Activated CD4-positive, CD25-positive, alpha-beta regulatory T cell treated with anti-CD3 and anti-CD28 coated beads, Interleukin-2, amount 50 U/mL, for 72 hours (primary cell): ENCODE data around the gene WNK2.

ENCODE experiments used
- DNase-seq: peaks from one replicate; pipeline ENCODE4 v3.0.0; 2021

WNK2 gene

DNA sequence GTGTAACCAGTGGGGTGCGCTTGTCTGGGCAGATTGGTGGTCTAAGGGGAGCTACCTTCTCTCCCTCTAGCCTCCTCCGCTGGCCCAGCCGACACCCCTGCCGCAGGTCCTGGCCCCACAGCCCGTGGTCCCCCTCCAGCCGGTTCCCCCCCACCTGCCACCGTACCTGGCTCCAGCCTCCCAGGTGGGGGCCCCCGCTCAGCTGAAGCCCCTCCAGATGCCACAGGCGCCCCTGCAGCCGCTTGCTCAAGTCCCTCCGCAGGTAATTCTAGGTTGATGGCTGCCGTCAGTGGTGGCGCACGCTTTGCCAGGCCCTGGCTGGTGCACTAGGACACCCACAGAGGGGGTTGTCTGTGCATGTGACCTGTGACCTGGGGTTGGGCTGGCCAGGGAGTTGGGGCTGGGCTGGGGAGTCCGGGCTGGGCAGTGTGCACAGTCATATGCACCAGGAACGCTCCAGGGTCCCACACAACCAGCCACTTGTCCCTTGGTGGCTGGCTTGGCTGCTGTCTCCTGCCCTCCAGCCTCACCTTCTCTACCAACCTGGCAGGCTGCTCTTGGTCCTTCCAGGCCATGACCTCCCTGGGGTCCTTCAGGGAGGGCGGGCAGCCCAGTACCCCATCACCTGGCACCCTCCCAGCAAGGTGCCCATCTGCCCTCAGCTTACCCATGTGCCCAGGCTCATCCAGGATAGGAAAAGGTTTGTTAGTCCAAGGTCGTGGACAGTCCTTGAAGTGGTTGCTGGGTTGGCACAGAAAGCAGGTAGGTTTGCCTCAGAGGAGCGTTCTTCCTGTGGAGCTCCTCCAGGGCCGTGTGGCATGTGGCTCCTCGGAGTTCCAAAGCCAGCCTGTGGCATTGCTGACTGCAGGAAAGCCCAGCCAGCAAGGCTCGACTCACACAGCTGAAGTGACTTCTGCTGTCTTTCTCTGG, 73.2 kb downstream of the WNK2 start:
- peak; percentile 17 for DNase-seq

DNA sequence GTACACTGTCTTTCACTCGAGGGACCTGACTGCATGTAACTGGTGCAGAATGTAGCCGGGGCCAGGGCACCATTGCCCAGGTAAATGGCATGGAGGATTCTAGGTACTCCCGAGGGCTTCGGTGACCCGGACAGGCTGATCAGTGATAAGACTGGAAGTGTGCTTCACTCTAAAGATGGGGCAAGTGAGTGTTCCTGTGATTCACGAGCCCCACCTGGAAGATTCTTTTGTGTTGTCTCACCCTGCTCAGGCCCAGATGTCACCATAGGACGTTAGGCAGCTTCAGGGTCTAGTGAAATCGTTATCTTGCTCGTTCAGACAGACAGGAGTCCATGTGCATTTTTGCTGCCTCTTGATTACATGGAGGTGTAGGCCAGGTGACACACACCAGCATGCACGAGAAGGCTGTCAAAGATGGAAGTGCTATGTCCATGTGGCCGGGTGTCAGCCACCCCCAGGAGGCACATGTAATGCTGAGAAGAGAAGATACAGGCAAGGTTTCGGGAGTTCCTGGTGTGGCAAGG, 73.9 kb downstream of the WNK2 start:
- peak; percentile 5 for DNase-seq

DNA sequence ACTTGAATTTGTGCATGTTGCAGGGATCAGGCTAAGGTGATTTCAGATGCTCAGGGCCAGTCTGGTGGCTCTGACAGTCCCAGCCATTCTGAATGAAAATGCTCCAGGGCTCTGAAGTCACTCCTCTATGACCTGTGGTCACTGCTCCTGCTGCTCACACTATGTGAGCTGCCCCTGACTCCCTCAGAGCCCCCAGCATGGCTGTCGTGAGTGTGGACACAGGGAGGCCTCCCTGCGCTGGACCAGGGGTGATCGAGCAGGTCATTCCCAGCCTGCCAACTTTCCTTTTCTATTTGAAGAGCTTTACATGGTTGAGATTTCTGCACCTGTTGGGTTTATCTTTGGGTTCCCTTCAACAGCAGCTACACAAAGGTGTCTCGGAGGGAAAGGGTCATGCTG, 74.5 kb downstream of the WNK2 start:
- DNase-seq = peak; percentile 23

DNA sequence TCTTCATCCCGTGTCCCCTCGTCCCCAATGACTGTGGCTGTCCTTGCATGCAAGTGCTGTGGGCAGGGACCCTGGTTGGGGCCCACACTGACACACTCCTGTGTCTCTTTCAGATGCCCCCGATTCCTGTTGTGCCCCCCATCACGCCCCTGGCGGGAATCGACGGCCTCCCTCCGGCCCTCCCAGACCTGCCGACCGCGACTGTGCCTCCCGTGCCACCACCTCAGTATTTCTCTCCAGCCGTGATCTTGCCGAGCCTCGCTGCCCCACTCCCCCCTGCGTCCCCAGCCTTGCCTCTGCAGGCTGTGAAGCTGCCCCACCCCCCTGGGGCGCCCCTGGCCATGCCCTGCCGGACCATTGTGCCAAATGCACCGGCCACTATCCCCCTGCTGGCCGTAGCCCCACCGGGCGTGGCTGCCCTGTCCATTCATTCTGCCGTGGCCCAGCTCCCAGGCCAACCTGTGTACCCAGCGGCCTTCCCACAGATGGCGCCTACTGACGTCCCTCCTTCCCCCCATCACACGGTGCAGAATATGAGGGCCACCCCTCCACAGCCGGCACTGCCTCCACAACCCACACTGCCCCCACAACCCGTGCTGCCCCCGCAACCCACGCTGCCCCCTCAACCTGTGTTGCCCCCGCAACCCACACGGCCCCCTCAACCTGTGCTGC, 75.0 kb downstream of the WNK2 start:
- peak; percentile 22 for DNase-seq

DNA sequence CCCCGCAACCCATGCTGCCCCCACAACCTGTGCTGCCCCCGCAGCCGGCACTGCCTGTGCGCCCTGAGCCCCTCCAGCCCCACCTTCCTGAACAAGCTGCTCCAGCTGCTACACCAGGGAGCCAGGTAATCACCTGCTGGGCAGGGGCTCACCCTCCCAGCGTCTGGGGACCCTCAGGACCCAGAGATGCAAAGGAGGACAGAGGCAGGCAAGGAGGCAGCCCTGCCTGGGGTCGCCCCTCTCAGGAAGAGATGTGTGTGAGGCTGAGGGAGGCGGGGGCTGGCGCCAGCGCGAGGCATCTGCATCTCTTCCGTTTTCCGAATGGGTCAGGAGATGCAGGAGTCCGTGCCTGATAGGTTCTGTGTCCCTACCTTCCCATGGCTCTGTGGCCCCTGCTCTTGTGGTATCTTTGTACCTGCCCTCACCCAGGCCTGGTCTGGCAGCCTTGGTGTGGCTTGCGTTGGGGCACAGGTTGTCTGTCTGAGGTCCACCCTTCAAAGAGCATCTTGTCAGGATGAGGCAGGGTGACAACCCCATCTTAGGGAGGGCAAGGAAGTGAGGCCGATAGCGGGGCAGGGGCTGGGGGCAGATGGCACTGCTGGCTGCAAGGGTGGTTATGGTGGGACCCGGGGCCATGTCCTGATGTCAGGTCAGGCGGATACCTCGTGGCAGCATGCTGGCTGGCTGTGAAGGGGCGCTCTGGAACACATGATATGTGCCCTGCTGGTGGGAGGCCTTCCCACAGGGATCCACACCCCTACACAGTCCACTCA, 75.7 kb downstream of the WNK2 start:
- no peak for DNase-seq

DNA sequence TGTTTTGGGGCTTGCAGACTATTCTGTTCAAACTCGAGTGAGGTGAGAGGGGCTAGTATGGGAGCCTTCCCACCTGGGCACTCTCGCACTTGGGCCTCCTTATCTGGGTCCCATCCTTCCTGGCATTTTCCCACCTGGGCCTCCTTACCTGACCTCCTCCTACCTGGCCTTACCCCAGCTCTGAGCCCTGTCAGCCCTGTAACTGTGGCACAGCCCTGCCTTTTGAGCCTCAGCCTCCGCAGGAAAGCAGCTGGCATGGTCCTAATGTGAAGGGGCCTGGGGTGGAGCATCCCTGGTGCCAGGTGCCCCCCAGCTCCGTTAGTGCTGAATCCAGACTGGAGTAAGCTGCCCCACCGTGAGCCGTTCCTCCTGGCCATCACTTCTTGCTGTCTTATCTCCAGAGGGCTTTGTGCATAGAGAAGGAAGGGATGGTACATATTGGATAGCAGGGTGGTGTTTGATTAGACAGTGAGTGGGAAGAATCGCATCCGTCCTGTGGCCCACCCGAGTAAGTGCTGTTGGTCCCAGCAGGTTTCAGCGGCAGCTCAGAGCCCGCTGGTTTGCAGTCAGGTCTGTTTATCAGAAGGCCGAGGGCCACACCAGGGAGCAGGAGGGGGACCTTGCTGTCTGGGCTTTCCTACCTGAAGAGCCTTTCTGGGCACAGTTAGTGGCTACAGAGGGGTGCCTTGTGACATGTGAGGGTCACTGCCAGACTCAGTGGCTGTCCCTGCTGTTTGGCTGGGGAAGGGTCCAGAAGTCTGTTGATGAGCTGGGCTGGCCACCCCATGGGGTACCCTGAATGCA, 76.5 kb downstream of the WNK2 start:
- DNase-seq = peak; percentile 26

DNA sequence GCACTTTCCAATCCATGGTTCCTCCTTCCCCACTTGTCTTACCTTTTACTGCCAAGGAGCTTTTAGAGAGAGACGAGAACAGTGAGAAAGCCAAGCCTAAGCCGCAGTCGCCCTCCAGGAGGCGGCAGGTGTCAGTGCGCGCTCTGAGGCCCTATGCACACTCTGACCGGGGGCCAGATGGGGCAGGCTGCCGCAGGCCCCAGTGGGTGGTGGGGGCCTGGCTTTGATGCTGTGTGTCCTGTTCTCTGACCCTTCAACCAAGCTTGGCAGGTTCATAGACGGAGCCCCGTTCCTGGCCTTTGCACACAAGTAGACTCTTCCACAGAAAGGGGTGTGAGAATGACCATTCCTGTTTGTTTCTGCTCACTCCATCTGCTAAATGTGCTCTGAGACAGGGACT, 77.3 kb downstream of the WNK2 start:
- peak; percentile 16 for DNase-seq

DNA sequence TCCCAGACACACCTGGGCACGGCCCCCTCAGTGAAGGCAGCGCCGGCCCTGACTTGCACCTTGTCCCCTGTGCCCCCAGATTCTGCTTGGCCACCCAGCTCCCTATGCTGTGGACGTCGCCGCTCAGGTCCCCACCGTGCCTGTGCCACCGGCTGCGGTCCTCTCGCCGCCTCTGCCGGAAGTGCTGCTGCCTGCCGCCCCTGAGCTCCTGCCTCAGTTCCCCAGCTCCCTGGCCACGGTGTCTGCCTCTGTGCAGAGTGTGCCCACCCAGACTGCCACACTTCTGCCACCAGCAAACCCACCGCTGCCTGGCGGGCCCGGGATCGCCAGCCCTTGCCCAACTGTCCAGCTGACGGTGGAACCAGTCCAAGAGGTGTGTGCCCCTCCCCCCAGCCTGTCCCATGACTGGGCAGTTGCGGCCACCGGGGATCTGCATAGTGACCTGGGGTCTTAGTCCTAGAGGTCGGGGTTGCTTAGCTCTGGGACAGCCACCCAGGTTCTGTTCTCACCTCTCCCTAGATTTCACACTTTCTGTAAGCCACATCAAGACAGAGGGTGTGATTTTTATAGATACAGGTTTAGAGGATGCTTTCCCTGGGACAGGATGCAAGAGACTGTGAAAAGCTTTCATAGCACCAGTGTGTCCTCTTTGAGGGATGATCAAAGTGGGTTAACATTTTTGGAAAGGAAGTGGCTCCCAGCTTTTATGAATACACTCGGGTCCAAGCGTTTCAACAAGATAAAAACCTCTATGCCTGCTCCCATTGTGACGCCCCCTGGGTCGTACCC, 78.0 kb downstream of the WNK2 start:
- peak; percentile 20 for DNase-seq

DNA sequence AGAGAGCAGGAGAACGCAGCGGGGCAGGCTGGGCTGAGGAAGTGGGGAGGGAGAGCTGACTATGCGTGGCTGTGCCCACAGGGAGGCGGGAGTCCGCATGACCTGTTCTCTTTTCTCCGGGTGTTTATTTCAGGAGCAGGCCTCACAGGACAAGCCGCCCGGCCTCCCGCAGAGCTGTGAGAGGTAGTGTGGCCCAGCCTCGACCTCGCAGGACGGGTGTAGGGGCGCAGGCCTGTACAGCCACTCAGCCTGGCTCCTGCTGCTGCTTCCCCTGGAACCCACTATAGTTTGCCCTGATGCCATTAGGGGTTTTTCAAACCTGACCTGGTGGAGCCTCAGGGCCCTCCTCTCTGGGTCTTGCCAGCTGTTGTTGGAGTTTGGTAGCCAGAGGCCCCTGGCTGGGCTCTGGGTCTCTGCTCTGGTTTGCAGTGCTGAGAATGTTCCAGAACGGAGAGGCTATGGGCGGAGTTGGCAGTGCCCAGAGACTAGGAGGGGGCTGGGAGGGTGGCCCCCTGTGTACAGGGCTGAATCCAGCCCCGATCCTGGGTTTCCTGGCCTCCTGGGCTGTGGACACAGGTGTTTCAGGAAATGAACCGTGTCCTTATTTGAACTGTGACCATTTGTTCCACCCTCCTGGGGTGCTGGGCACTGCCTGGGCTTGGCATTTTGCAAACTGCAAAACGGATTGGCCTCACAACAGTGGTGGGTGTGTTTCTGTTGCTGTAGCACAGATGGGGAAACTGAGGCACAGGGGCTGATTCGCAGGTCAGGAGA, 78.8 kb downstream of the WNK2 start:
- peak; percentile 27 for DNase-seq

DNA sequence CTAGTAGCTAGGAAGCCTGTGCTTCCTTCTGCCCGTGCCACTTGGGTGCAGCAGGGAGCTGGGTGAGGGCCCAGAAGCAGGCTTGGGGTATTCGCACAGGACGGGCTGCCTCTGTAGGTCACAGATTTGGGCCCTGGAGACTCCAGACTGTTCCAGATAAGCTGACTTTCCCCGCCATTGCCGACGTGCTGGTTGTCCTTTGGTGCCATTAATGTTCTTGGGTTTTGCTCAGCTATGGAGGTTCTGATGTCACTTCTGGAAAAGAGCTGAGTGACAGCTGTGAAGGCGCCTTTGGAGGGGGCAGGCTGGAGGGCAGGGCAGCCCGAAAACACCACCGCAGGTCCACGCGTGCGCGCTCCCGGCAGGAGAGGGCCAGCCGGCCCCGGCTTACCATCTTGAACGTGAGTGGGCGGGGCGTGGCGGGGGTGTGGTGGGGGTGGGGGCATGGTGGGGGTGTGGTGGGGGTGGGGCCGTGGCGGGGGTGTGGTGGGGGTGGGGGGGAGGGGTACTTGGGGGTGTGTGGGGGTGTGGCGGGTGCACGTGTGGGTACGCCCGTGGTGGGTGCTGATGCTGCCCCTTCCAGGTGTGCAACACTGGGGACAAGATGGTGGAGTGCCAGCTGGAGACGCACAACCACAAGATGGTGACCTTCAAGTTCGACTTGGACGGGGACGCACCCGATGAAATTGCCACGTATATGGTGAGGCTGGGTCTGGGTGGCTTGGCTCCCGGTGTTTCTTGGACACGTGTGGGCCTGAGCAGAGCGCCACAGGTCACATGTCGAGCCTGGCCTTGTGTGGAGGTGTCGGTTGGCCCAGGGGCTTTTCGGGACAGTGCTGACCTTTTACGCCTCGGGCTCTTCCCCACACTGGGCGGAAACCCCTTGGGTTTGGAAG, 79.6 kb downstream of the WNK2 start:
- peak; percentile 18 for DNase-seq

DNA sequence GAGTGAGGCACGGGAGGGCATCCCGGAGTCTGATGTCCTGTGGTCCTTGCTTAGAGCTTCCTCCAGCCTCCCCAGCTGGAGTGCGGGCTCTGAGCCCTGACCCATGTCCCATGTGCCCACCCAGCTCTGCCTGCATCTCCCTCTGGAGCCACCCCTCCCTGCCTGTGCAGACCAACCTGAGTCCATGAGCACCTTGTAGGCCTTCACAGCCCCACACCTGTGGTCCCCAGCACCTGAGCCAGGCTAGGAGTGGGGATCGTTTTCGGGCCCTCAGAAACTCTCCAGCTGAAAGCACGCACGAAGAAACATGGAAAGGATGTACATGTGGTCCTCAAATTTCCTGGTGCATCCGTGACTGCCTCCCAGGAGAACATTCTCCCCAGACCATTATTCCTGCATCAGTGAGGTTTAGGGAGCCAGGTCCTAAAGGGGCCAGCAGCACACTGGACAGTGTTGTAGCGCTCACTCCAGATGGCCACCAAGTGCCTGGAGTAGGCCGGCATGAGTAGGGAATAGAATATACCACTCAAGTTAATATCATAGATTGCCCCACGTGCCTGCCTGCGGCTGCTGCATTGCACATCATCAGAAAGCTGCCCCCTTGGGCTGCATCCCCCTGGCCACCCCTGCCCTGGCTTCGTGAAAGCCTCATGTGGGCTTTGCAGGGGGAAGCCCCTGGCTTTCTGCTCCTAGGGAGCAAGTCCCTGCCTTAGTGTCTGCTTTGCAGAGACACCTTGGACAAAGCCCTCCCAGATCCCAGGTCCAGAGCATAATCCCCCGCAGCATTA, 80.6 kb downstream of the WNK2 start:
- DNase-seq = peak; percentile 21

DNA sequence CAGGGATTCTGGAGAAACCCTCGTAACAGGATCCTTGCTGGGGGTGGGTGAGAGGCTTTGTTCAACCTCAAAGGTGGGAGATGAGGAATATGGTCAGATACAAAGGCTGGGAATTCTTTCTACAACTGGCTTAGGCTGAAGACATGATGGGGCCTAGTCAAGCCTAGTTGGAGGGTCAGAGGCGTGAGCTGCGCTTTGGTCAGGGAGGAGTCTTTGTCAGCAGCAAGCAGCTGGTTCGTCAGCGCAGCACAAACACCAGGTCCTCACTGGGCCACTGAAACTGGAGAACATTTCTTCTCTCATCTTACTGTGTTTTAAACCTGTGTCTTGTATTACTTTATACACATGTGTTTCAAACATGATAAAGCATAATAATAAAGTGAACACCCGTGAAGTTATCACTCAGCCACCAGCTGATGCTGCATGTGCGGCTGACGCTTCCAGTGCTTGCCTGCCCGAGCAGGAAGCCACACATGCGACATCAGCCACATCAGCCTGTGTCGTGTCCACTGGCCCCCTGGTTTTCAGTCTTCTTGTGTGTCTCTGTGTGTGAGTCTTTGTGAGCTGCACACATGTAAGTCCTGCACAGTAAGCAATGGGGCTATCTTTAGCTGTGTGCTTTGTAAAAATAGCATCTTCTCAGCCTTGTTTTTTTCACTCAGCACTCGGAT, 81.5 kb downstream of the WNK2 start:
- no peak for DNase-seq

DNA sequence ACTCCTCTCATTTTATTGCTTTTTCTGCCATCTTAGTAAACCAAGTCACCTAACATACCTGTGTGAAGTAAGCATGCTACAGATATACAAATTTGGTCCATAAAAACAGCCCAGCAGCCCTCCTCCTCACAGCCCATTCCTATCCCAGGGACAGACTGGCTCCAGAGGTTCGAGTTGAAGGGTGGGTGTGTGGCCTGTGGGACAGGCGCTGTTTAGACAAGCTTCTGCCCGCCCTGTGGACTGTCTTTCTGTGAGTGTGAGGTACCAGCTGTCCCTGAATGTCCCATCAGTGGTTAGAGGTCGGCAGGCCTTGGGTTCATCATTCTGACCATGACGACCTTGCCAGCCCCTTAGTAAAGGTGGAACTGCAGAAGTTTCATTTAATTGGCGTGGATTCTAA, 82.0 kb downstream of the WNK2 start:
- peak; percentile 20 for DNase-seq

DNA sequence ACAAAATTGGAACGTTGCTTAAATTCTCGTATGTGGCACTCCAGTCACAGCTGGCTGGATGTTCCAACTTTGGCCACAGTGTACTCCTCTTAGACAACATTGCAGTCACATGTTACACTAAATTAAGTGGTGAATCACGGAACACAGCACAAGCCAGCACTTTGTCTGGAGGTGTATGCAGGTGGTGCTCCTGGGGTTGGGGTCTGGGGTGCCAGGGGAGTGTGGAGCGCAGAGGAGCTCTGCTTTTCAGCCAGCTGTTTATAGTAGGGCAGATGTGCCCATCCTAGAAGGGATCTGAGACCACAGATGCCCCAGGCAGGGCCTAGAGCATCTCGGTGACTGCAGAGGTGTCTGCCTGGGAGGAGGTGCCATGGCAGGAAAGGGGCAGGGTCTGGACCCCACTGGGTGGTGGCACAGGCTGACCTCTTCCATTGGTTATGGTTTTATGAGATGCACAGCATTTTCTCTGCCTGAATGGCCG, 82.6 kb downstream of the WNK2 start:
- DNase-seq = peak; percentile 25

DNA sequence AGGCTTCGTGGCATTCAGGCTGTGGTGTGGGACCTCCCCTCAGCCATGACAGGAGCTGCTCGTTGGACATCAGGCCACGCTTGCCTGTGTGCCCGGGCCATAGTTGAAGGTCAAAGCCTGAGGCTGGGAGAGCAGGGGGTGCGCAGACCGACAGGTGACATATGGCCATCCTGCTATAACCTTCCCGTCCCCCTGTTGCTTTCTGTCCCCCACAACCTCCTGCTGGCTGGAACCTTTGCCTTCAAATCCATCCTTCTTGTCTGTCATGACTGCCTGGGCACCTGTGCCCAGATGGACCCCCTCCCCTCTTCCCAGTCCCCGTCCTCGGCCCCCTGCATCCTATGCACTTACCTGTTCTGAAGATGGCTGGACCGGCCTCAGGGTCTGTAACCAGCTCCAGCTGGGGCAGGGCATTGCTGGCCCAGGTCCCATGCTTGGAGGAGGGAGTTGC, 83.2 kb downstream of the WNK2 start:
- DNase-seq = peak; percentile 26

DNA sequence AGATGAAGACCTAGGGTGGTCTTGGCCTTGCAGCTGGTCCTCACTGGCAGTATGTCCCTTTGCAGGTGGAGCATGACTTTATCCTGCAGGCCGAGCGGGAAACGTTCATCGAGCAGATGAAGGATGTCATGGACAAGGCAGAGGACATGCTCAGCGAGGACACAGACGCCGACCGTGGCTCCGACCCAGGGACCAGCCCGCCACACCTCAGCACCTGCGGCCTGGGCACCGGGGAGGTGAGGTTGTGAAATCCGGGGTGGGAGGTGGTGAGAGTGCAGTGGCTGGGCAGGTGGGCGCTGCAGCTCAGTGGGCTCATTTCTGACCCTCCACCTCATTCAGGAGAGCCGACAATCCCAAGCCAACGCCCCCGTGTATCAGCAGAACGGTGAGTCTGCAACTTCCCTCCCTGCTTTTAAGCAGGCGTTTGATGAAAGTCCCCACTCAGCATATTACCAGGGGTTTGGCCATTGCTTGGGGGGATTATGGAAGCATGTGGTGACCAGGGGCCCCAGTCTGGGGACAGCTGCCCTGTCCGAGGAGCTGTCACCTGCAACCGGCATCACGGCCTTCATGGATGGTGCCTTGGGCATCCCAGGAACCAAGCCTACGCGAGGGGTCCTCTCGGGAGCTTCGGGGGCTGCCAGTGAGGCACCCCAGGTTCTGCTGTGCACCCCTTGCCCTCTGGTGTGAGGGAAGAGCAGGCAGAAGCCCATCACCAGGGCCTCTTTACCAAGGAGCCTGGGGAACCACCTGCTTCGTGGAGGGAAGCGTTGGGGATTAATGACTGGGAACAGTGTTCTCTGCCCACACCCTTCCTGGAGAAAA, 84.0 kb downstream of the WNK2 start:
- DNase-seq = peak; percentile 24
